GM06990 (cell line): Measurements from ENCODE around the gene PRKD2.

Experiments
- DNase-seq: peaks from one replicate; pipeline ENCODE4 v3.0.0-alpha.2; 2011; ENCODE audit not compliant: insufficient read length; ENCODE audit errors: extremely low read depth
- H3K27me3 ChIP-seq: replicated peaks from 2 replicates; pipeline ENCODE4 v1.6.0; 2011; ENCODE audit warnings: low read length; ENCODE audit not compliant: control insufficient read depth, insufficient read depth
- H3K36me3 ChIP-seq: 2 replicates; pipeline ENCODE4 v1.5.1; 2011; ENCODE audit warnings: low read length; ENCODE audit not compliant: control insufficient read depth, insufficient read depth
- H3K4me3 ChIP-seq: replicated peaks from 2 replicates; pipeline ENCODE4 v1.5.1; 2011; ENCODE audit warnings: low read depth, mild to moderate bottlenecking, control low read depth, low read length
- CTCF ChIP-seq: IDR thresholded peaks from 2 replicates; pipeline ENCODE4 v1.5.1; 2011; ENCODE audit warnings: low read length, control low read depth, mild to moderate bottlenecking, inconsistent platforms; ENCODE audit not compliant: insufficient read depth, poor library complexity, severe bottlenecking

The PRKD2 gene

GRCh38 chr19:46728693-46729339 lies 11.9 kb upstream of the PRKD2 start:
- DNase-seq: peak; percentile 69
- peak; percentile 98 for TF ChIP-seq CTCF
- Histone ChIP-seq H3K27me3 (no peaks in the 10 kb centered on the region), H3K4me3 (no peak overlapping the region), H3K36me3 (peaks cover 75% of the 10 kb centered on the region)

GRCh38 chr19:46728208-46728607 lies 11.3 kb upstream of the PRKD2 start:
- Histone ChIP-seq H3K36me3 (peaks cover 73% of the 10 kb centered on the region), H3K27me3 (no peaks in the 10 kb centered on the region), H3K4me3 (no peak overlapping the region)
- DNase-seq: no peak
- TF ChIP-seq CTCF: no peak

DNA sequence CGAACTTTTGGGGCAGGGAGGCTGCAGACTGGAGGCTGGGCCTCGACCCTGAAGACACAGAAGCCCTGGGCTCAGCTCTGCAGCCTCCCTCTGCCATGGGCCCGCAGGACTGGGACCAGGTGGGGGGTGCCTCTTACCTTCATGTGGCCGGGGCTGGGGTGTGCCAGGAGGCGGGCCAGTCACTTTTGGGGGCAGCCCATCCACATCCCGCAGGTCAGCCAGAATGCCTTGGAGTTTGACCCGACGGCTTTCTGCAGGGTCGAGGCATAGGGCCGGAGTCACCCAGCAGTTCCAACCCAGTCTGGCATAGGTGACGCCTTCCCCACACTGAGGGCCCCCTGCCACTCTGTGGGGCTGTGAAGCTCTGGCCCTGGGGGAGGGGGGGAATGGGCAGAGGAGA lies 10.8 kb upstream of the PRKD2 start:
- Histone ChIP-seq H3K4me3 (no peak overlapping the region), H3K27me3 (no peaks in the 10 kb centered on the region), H3K36me3 (peaks cover 74% of the 10 kb centered on the region)
- DNase-seq: no peak
- no peak for TF ChIP-seq CTCF

- Histone ChIP-seq H3K27me3 (no peaks in the 10 kb centered on the region), H3K36me3 (peaks cover 73% of the 10 kb centered on the region), H3K4me3 (no peak overlapping the region)
- TF ChIP-seq CTCF: no peak
- DNase-seq: no peak
Observed at GRCh38 chr19:46726971-46727501, 10.1 kb upstream of the PRKD2 start.

GRCh38 chr19:46726551-46726950 lies 9.6 kb upstream of the PRKD2 start:
- H3K36me3 ChIP-seq: peaks cover 74% of the 10 kb centered on the region
- TF ChIP-seq CTCF: no peak
- no peak for DNase-seq
- no peaks in the 10 kb centered on the region for H3K27me3 ChIP-seq
- H3K4me3 ChIP-seq: no peak overlapping the region
